AG10803 (cell line): ENCODE results near the gene MAP3K12.

Source experiments
- DNase-seq: peaks from one replicate; pipeline ENCODE4 v3.0.0; 2010; ENCODE audit warnings: low read depth
- H3K4me3 ChIP-seq: 2 replicates; pipeline ENCODE4 v1.5.1; 2011; ENCODE audit warnings: mild to moderate bottlenecking, low read length, control low read depth
- CTCF ChIP-seq: conservative IDR thresholded peaks from 2 replicates; pipeline ENCODE4 v1.5.1; 2011; ENCODE audit warnings: mild to moderate bottlenecking, low read length, control low read depth, inconsistent platforms

Gene MAP3K12

GRCh38 chr12:53474819-53475218 is 24.4 kb downstream of the MAP3K12 start:
- H3K4me3 ChIP-seq = no peak overlapping the region
- DNase-seq = no peak
- no peak for TF ChIP-seq CTCF

GRCh38 chr12:53474077-53474476 is 25.2 kb downstream of the MAP3K12 start:
- TF ChIP-seq CTCF = no peak
- DNase-seq = no peak
- no peak overlapping the region for H3K4me3 ChIP-seq

GRCh38 chr12:53472056-53472582 is 27.1 kb downstream of the MAP3K12 start:
- TF ChIP-seq CTCF = no peak
- no peak overlapping the region for H3K4me3 ChIP-seq
- no peak for DNase-seq

- no peak for DNase-seq
- TF ChIP-seq CTCF = no peak
- no peak overlapping the region for H3K4me3 ChIP-seq
These were observed 31.0 kb downstream of the MAP3K12 start for GRCh38 chr12:53468282-53468681.

- no peak overlapping the region for H3K4me3 ChIP-seq
- DNase-seq = no peak
- no peak for TF ChIP-seq CTCF
These were observed 31.4 kb downstream of the MAP3K12 start for GRCh38 chr12:53467880-53468279.

GRCh38 chr12:53467082-53467481 is 32.2 kb downstream of the MAP3K12 start:
- no peak overlapping the region for H3K4me3 ChIP-seq
- no peak for DNase-seq
- TF ChIP-seq CTCF = no peak

- no peak for TF ChIP-seq CTCF
- DNase-seq = no peak
These were observed 32.6 kb downstream of the MAP3K12 start for GRCh38 chr12:53466640-53467039.

More at GRCh38 chr12:53466640-53467039, 32.6 kb downstream of the MAP3K12 start:
- H3K4me3 ChIP-seq = no peak overlapping the region
